Neuronal stem cell (in vitro differentiated cells): ENCODE data around the gene DHRS2.
"Not testable (repeated sequence)": the region's sequence is repeated elsewhere in the genome, so short reads cannot be mapped to it uniquely, and the experiment has no call there.

ENCODE experiments used
- DNase-seq: peaks from one replicate; pipeline ENCODE4 v3.0.0-alpha.2; 2013; ENCODE audit warnings: low spot score
- H2AFZ ChIP-seq: one replicate; pipeline ENCODE4 v1.6.1; 2013; ENCODE audit warnings: mild to moderate bottlenecking, low read length, inconsistent platforms
- H2AK5ac ChIP-seq: 2 replicates; pipeline ENCODE4 v1.6.1; 2013; ENCODE audit warnings: low read depth, mild to moderate bottlenecking, inconsistent platforms, low read length, moderate library complexity, mixed read lengths
- H2BK120ac ChIP-seq: 2 replicates; pipeline ENCODE4 v1.6.1; 2013; ENCODE audit warnings: low read depth, mild to moderate bottlenecking, inconsistent platforms, low read length, moderate library complexity, mixed read lengths
- H2BK12ac ChIP-seq: one replicate; pipeline ENCODE4 v1.6.1; 2013; ENCODE audit warnings: low read length, inconsistent platforms
- H2BK15ac ChIP-seq: 2 replicates; pipeline ENCODE4 v1.6.1; 2013; ENCODE audit warnings: mild to moderate bottlenecking, low read length, inconsistent platforms, mixed read lengths
- H2BK5ac ChIP-seq: one replicate; pipeline ENCODE4 v1.6.1; 2013; ENCODE audit warnings: inconsistent platforms, mild to moderate bottlenecking, low read length, moderate library complexity
- H3K14ac ChIP-seq: one replicate; pipeline ENCODE4 v1.6.1; 2013; ENCODE audit warnings: low read length, inconsistent platforms
- H3K18ac ChIP-seq: 2 replicates; pipeline ENCODE4 v1.6.1; 2013; ENCODE audit warnings: low read length, inconsistent platforms
- H3K23ac ChIP-seq: 2 replicates; pipeline ENCODE4 v1.6.1; 2013; ENCODE audit warnings: low read depth, mild to moderate bottlenecking, mixed read lengths, low read length, inconsistent platforms; ENCODE audit not compliant: poor library complexity
- H3K27ac ChIP-seq: replicated peaks from 3 replicates; pipeline ENCODE4 v1.5.1; 2013; ENCODE audit warnings: low read length, inconsistent platforms
- H3K27me3 ChIP-seq, 3 experiments: 2 replicates each; pipeline ENCODE4 v1.6.1; 2013; ENCODE audit warnings: low read length in 3 of 3, mild to moderate bottlenecking in 2 of 3, inconsistent platforms in 1 of 3, low read depth in 1 of 3, mixed read lengths in 1 of 3, moderate library complexity in 1 of 3; ENCODE audit not compliant: control insufficient read depth in 3 of 3, insufficient read depth in 3 of 3
- H3K36me3 ChIP-seq, 2 donors: replicated peaks in 1 of 2; 2 replicates each; pipeline ENCODE4 v1.6.1; 2013; ENCODE audit warnings: low read length in 2 of 2; ENCODE audit not compliant: control insufficient read depth in 2 of 2, insufficient read depth in 2 of 2
- H3K4ac ChIP-seq: 2 replicates; pipeline ENCODE4 v1.6.1; 2013; ENCODE audit warnings: inconsistent platforms, mild to moderate bottlenecking, low read length, moderate library complexity
- H3K4me1 ChIP-seq, 2 donors: 1 replicate in 1 of 2; 2 replicates in 1 of 2; pipeline ENCODE4 v1.6.1; 2013; ENCODE audit warnings: low read length in 2 of 2, low read depth in 1 of 2; ENCODE audit not compliant: control insufficient read depth in 2 of 2, insufficient read depth in 1 of 2
- H3K4me2 ChIP-seq: one replicate; pipeline ENCODE4 v1.6.1; 2013; ENCODE audit warnings: mild to moderate bottlenecking, low read length, inconsistent platforms; ENCODE audit not compliant: insufficient read depth, poor library complexity, severe bottlenecking
- H3K4me3 ChIP-seq, 2 donors: 2 replicates each; pipeline ENCODE4 v1.5.1; 2013; ENCODE audit warnings: low read length in 2 of 2, mild to moderate bottlenecking in 2 of 2, inconsistent platforms in 1 of 2, moderate library complexity in 1 of 2
- H3K79me1 ChIP-seq: one replicate; pipeline ENCODE4 v1.6.1; 2013; ENCODE audit warnings: low read depth, mild to moderate bottlenecking, inconsistent platforms, low read length, moderate library complexity
- H3K9ac ChIP-seq: one replicate; pipeline ENCODE4 v1.6.1; 2013; ENCODE audit warnings: mild to moderate bottlenecking, low read depth, low read length, inconsistent platforms; ENCODE audit not compliant: poor library complexity
- H3K9me3 ChIP-seq, 2 donors: replicated peaks in 1 of 2; 2 replicates each; pipeline versions ENCODE3 to v1.6.1; 2013; ENCODE audit warnings: low read length in 2 of 2, mild to moderate bottlenecking in 2 of 2, inconsistent platforms in 1 of 2, low read depth in 1 of 2, mixed read lengths in 1 of 2, moderate library complexity in 1 of 2; ENCODE audit not compliant: control insufficient read depth in 2 of 2, insufficient read depth in 1 of 2
- H4K8ac ChIP-seq: one replicate; pipeline ENCODE4 v1.6.1; 2013; ENCODE audit warnings: low read depth, mild to moderate bottlenecking, inconsistent platforms, low read length, moderate library complexity
- H4K91ac ChIP-seq: one replicate; pipeline ENCODE4 v1.6.1; 2013; ENCODE audit warnings: low read length, low read depth, mild to moderate bottlenecking, inconsistent platforms; ENCODE audit not compliant: poor library complexity
- WGBS, 2 donors: extraction: QIAGEN DNeasy Blood & Tissue Kit; methylation state at CpG; one replicate each; pipeline ENCODE4 v1.1.7; 2013; ENCODE audit warnings: missing lambda C conversion rate in 2 of 2, mixed read lengths in 1 of 2; ENCODE audit not compliant: insufficient read length in 2 of 2, insufficient replicate concordance in 1 of 2; ENCODE audit errors: extremely low coverage in 2 of 2; 5-methylcytosine and 5-hydroxymethylcytosine counted together

Gene DHRS2

GRCh38 chr14:23633160-23633701 is 2.9 kb upstream of the DHRS2 start:
- no peak overlapping the region for H3K4me3 ChIP-seq
- H3K27ac ChIP-seq, result no peak overlapping the region
- peak overlapping the region; percentile 66 for H3K18ac ChIP-seq
- no peak overlapping the region for H3K4ac ChIP-seq
- no peaks in the 10 kb centered on the region for H3K79me1 ChIP-seq
- no peak overlapping the region for H2BK5ac ChIP-seq
- H3K23ac ChIP-seq, result no peak overlapping the region
- H3K9me3 ChIP-seq, result no peaks in the 10 kb centered on the region
- no peak overlapping the region for H3K14ac ChIP-seq
- DNase-seq, result no peak
- no peak overlapping the region for H2BK15ac ChIP-seq
- WGBS, 2 donors, result no CpG with 5 or more reads among the region's 4 CpGs
- H3K4me2 ChIP-seq, result no peak overlapping the region
- H2AK5ac ChIP-seq, result peak overlapping the region; percentile 8
- peaks cover 0 to 2% of the 10 kb centered on the region in 2 donors for H3K4me1 ChIP-seq
- H4K8ac ChIP-seq, result peak overlapping the region; percentile 29
- H2BK12ac ChIP-seq, result no peak overlapping the region
- peaks cover 0 to 4% (median 0%) of the 10 kb centered on the region in 3 experiments for H3K27me3 ChIP-seq
- H4K91ac ChIP-seq, result no peak overlapping the region
- H3K36me3 ChIP-seq, result no peaks in the 10 kb centered on the region
- H2AFZ ChIP-seq, result no peak overlapping the region
- H2BK120ac ChIP-seq, result no peak overlapping the region
- no peak overlapping the region for H3K9ac ChIP-seq

GRCh38 chr14:23634698-23635412 is 1.3 kb upstream of the DHRS2 start:
- DNase-seq, H2AFZ ChIP-seq, H3K27ac ChIP-seq, H3K79me1 ChIP-seq, H3K27me3 ChIP-seq, H3K4me3 ChIP-seq, H2BK12ac ChIP-seq, H3K23ac ChIP-seq, H3K4ac ChIP-seq, H4K91ac ChIP-seq, H3K14ac ChIP-seq, H3K9me3 ChIP-seq, H4K8ac ChIP-seq, H3K9ac ChIP-seq, H3K4me1 ChIP-seq, H3K18ac ChIP-seq, H2BK15ac ChIP-seq, H3K4me2 ChIP-seq, H2BK5ac ChIP-seq, H3K36me3 ChIP-seq, H2BK120ac ChIP-seq, H2AK5ac ChIP-seq: not testable (repeated sequence)
- WGBS, 2 donors, result no CpG with 5 or more reads among the region's 5 CpGs

DNA sequence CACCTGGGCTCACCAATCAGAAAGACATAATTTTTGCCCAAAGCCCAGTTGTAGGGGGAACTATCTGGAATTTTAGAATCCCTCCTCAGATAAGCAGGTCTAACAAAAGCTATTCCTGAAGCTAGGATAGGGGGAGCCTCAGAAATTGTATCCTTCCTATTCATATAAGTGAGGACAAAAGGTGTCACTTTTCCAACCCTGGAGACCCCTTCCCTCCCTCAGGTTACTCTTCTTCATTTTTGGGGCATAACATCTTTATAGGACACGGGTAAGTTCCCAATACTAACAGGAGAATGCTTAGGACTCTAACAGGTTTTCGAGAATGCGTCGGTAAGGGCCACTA is 1.1 kb downstream of the DHRS2 start:
- H3K4ac ChIP-seq, H3K27ac ChIP-seq, H4K8ac ChIP-seq, H2BK5ac ChIP-seq, DNase-seq, H3K14ac ChIP-seq, H3K9me3 ChIP-seq, H3K79me1 ChIP-seq, H3K4me2 ChIP-seq, H2BK120ac ChIP-seq, H2AFZ ChIP-seq, H2AK5ac ChIP-seq, H3K18ac ChIP-seq, H3K36me3 ChIP-seq, H3K9ac ChIP-seq, H3K27me3 ChIP-seq, H2BK12ac ChIP-seq, H2BK15ac ChIP-seq, H3K23ac ChIP-seq, H4K91ac ChIP-seq, H3K4me1 ChIP-seq, H3K4me3 ChIP-seq: not testable (repeated sequence)
- no CpG with 5 or more reads among the region's 4 CpGs for WGBS, 2 donors

DNA sequence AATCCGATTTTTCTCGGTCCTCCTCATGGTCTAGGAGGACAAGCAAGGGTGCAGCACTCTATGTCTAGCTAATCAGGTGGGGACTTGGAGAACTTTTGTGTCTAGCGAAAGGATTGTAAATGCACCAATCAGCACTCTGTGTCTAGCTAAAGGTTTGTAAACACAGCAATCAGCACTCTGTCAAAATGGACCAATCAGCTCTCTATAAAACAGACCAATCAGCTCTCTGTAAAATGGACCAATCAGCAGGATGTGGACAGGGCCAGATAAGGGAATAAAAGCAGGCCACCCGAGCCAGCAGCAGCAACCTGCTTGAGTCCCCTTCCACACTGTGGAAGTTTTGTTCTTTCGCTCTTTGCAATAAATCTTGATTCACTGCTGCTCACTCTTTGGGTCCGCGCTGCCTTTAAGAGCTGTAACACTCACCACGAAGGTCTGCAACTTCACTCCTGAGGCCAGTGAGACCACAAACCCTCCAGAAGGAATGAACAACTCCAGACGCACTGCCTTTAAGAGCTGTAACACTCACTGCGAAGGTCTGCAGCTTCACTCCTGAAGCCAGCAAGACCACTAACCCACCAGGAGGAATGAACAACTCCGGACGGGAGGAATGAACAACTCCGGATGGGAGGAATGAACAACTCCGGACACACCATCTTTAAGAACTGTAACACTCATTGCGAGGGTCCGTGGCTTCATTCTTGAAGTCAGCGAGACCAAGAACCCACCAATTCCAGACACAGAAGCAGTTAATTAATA is 1.7 kb downstream of the DHRS2 start:
- not testable (repeated sequence) for H3K27me3 ChIP-seq, H3K4me2 ChIP-seq, H3K9ac ChIP-seq, H3K9me3 ChIP-seq, H3K27ac ChIP-seq, H3K23ac ChIP-seq, H4K8ac ChIP-seq, H3K4me1 ChIP-seq, H2AFZ ChIP-seq, H3K36me3 ChIP-seq, H2BK15ac ChIP-seq, H2BK120ac ChIP-seq, H3K18ac ChIP-seq, H3K79me1 ChIP-seq, DNase-seq, H2AK5ac ChIP-seq, H3K4me3 ChIP-seq, H3K4ac ChIP-seq, H2BK5ac ChIP-seq, H2BK12ac ChIP-seq, H3K14ac ChIP-seq, H4K91ac ChIP-seq
- WGBS, 2 donors, result no CpG with 5 or more reads among the region's 17 CpGs
